GM12801 (cell line): ENCODE data around the gene EIF2AK3.

Experiments
- TF ChIP-seq, protein P1 (sequence below): IDR thresholded peaks from one replicate; pipeline ENCODE4 v1.5.1; 2011; ENCODE audit warnings: control low read depth; ENCODE audit not compliant: insufficient read length; ENCODE audit errors: extremely low read depth

The EIF2AK3 gene

DNA sequence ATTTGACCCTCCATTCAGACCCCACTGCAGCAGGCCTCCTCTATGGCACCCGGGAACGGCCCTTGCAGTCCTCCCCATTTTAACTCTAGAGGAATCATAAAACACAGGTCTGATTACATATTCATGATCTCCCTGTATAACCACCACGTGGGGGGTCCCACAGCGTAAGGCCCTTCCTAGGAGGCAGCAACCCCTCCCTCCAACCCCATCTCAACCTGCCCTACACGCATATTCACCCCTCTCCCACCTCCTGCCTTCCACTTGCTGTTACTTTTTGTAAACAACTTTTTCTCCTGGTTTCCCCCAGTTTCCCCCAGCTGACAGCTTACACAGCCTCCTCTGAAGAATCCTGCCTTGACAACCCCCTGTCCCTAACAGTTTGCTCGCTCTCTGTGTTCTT lies 89.6 kb downstream of the EIF2AK3 start:
- TF ChIP-seq, protein P1, sequence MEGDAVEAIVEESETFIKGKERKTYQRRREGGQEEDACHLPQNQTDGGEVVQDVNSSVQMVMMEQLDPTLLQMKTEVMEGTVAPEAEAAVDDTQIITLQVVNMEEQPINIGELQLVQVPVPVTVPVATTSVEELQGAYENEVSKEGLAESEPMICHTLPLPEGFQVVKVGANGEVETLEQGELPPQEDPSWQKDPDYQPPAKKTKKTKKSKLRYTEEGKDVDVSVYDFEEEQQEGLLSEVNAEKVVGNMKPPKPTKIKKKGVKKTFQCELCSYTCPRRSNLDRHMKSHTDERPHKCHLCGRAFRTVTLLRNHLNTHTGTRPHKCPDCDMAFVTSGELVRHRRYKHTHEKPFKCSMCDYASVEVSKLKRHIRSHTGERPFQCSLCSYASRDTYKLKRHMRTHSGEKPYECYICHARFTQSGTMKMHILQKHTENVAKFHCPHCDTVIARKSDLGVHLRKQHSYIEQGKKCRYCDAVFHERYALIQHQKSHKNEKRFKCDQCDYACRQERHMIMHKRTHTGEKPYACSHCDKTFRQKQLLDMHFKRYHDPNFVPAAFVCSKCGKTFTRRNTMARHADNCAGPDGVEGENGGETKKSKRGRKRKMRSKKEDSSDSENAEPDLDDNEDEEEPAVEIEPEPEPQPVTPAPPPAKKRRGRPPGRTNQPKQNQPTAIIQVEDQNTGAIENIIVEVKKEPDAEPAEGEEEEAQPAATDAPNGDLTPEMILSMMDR: no peak

GRCh38 chr2:88530081-88530480 lies 97.2 kb downstream of the EIF2AK3 start:
- TF ChIP-seq, protein P1: no peak

GRCh38 chr2:88521445-88522073 lies 105.7 kb downstream of the EIF2AK3 start:
- TF ChIP-seq, protein P1: no peak

DNA sequence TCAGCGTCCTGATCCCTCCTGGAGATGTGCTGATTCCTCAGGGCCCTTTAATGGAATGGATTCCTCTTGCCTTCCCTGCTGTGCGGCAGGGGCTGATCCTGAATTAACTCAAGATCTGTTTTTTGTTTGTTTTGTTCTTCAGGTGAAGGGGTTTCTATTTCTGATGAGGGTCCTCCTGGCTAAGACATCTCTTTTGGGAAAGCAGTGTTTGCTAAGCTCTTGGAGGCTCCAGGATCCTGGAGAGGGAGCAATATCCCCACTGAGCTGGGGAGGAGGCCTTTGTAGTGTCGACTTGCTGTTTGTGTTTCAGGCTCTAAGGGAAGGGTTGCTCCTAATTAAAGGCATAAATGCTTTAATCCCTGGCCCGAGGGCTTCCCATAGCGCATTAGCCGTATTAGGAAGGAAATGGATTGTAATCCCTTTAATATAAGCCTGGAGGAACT lies 109.5 kb downstream of the EIF2AK3 start:
- TF ChIP-seq, protein P1: no peak
